ENCODE results near the gene OR2S2.
A peak's percentile ranks its signal among the peaks of the same experiment; 100 is the strongest.
"Not testable (repeated sequence)": the region's sequence is repeated elsewhere in the genome, so short reads cannot be mapped to it uniquely, and the experiment has no call there.

OR2S2 gene

DNA sequence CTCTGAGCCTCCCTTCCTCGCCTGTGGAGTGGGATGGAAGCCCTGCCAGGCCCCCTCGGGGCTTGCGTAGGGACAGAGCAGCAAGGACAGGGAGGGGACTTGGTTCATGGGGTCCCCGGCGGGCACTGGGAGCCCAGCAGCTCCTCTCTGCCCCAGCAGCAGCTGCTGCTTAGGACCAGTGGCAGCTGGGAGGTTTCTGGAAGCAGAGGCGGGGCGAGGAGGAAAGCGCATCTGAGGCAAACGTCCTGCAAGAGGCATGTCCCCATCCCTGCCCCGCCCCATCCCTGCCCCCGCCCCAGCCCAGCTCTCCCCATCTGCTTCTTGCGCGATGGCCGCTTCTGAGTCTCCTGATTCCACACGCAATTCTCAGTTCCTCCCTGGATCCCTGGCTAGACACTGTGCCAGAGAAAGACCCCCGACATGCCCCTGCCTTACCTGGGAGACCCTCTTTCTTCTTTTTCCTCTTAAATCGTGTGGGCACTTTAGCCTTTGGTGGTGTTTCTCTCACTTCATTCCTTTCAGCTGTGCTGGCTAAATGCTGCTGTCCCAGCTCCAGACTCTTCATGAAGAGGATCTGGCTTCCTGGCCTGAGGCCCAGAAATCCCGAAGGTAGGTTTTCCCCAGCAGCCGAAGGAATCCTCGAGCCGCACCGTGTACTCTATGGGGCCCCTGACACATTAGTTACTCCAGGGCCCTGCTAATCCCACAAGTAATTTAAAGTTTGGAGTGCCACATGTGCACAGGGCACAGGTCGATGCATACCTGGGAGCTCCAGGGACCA lies 4.4 kb upstream of the OR2S2 start:
- no peak for DNase-seq (ENCODE audit: low read depth)

DNA sequence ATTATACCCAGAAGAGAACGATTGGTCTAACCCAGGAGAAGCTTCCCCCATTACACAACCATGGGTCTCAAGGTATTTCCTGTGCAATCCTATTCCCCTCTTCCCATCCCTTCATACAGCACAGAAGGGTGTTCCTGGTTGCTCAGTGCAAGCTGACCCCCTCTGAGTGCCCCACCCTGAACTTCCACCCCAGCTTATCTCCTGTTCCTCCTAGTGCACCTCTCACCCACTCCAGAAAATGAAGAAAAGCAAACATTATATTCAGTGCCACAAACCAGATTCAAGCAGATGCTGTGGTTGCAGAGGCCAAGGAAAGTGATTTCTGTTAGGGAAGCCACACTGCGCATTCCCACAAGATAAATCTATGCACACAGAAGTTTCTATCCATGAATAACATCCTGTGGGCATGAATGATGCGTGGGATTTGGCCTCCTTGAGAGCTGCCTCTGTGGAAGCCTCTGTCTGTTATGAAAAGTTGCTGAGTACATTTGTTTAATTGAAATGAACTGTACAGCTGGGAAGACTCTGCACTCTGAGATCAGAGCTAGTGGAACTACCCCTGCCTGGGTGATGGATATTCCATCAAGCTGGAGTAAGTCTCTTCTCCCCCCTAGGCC lies 2.2 kb upstream of the OR2S2 start:
- no peak for DNase-seq (ENCODE audit: low read depth)

DNA sequence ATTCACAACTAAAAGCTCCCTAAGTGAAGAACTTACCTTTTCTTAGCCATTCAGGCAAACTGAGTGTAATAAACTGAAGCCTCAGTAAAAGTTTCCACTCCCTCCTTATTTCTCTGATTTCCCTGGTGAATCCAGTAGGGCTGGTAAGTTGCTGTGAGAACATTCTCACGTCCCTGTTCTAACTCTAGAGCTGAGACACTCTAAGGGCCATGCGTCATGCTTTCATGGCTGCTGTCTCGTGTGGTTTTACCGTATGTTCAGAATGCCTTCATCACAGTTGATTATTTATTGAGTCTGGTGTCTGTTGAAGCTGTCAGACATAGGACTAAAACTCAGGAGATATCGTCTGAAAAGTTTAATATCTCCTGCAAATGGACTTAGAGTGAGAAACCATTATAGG lies 1.3 kb downstream of the OR2S2 start:
- no peak for DNase-seq (ENCODE audit: low read depth)

DNA sequence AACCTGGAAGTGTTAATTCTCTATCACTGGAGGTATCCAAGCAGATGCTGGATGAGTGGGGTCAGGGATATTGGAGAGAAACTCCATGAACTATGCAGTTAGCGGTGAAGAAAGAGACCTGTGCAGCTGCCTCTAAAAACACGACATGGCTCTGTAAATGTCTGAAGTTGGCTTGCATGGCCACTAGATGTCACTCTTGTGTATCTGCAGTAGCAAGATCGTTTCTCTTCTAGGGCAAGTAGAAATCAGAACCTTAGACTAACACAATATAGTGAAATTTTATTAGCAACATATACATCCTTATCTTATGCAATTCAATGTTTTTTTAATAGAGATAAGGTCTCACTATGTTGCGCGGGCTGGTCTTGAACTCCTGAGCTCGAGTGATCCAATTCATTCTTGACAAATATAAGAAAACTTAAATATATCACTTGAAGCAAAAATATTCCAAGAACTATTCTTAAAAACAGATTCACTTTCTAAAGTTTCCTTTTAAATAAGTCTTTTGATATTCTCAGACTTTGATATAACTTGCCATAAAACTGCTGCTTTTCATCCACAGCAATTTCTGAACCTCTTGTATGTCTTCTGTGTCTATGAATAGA lies 2.9 kb downstream of the OR2S2 start:
- DNase-seq (ENCODE audit: low read depth) = no peak

DNA sequence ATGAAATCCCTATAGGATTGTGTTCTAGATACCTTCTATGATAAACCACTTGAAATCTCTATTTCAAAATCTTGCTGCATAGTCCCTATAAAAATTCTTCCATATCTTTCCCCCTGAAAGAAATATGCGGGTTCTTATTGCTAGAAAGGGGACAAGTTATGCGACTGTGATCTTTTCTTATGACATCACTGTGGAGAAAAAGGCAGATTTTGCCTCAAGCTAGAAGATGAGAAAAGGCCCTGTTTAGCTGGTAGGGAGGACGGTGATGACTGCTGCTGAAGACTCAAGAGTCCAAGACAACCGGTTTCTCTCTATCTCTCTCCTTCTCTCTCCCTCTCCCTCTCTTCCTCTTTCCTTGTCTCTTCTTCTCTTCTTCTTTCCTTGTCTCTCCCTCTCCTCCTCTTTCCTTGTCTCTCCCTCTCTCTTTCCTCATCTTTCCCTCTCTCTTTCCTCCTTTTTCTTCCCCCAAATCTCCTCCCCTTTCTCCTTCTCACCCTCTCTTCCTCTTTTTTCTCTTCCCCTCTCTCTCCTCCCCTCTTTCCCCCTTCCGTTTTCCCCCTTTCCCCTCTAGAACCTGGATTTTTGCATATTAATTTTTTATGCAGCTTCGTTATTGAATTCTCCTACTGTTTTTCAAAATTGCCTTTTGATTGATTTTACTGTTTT lies 5.3 kb downstream of the OR2S2 start:
- no peak for DNase-seq (ENCODE audit: low read depth)

DNA sequence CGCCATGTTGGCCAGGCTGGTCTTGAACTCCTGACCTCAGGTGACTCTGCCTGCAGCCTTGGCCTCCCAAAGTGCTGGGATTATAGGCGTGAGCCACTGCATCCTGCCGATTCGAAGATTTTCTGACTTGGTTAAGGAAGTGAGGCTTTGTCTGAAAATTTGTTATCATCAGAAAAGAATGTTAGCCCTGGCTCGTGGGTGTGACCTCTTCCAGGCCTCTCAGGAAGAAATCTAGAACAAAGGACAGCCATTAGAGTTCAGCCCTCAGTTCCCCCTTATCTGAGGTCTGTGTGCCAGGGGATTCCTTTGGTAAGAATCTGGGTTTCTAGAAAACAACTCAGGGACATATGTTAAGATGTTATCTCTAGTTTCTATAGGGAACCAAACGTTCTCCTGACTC lies 6.2 kb downstream of the OR2S2 start:
- no peak for DNase-seq (ENCODE audit: low read depth)

DNA sequence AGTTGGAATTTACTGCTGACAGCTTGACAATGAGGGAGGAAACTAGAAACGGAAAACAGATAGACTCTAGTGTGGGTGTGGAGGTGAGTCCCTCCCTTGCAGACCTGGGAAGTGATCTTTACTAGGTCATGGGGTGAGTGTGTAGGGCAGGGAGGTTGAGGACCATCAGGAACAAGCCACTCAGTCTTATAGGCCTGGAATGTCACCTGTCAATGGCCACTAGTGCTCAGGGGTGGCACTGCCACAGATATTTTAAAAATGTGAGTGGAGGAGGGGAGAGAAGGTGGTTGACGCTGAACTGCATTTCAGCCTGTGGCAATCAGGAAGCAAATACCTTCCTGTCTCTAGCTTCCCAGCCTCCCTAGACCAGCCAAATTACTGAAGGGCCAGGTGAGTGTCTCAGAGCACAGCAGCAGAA lies 9.0 kb downstream of the OR2S2 start:
- DNase-seq (ENCODE audit: low read depth) = no peak

DNA sequence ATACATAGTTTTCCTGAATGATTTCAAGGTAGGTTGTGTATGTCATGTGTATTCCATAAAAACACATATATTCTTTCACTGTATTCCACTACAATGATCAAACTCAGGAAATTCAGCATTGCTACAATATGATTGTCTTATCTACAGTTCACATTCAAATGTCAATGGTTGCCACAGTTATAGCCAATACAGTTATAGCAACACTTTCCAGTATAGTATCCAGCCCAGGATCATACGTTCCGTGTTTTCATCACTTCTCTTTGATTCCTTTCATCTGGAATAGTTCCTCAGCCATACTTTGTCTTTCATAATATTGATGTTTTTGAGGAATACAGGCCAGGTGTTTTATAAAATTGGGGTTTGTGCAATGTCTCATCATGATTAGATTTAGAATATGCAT lies 9.5 kb downstream of the OR2S2 start:
- no peak for DNase-seq (ENCODE audit: low read depth)

DNA sequence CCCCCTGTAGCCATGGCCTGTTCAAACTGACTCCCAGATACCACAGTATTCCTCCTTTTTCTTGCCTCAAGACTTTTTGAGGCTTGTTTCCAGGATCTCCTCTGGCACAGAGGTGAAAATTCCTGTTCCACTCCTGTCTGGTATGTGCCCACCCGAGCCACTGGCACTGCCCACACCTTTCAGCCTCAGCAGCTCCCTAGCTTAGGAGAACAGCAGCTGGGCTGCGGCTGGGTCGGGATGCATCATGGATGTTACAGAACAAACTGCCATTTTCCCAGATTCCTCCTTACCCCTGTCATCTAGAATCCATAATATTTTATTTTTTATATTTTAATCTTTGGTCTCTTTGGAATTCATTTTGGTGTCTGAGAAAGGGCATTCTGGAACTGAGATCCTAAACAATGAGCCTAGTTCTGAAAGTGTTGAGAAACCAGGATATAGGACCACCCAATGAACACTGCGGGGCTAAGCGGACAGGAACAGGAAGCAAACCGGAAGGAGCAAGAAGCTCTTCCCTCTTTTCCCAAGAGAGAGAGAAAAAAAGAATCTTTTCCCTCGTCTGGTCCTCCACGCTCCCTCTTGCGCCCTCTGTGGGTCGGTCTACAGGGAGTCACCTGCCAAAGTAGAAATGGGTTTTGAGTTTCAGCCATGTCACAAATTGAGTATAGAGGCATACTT lies 12.5 kb downstream of the OR2S2 start:
- DNase-seq (ENCODE audit: low read depth) = peak; percentile 50

DNA sequence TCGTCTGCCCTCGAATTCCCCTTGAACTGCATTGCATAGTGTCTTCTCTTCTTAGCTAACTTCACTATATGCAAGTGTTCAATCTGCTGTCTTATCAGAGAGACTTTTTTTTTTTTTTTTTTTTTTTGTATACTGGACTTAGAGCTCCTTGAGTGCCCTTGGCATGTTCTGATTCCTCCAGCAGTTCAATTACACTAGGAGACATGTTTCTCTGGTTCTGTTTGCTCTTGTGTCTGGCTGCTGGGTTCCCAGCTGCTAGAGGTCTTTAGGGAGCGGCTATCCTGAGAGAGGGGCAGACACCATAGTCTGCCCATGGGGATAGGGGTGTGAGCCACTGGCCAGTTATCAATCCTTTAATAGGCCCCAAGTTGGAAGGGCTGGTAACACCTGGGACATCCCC lies 13.1 kb downstream of the OR2S2 start:
- DNase-seq (ENCODE audit: low read depth) = no peak

DNA sequence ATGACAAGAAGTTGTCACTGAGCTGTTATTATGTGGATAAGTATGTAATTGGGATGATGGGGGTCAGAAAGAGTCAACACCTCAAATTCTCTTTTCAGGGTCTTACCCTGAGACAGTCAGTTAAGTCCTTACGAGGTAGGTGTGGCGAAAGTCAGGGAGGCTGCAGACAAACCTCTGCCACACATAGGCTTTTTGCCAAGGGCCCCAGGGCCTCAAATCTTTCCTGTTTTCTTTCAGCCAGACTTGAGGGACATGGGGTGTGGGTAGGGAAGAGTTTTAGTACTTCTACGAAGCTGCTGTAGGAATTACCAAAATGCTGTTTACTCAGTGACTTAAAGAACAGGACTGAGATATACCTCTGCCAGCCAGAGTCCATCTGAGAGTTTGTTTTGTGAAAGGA lies 13.8 kb downstream of the OR2S2 start:
- DNase-seq (ENCODE audit: low read depth) = no peak

DNA sequence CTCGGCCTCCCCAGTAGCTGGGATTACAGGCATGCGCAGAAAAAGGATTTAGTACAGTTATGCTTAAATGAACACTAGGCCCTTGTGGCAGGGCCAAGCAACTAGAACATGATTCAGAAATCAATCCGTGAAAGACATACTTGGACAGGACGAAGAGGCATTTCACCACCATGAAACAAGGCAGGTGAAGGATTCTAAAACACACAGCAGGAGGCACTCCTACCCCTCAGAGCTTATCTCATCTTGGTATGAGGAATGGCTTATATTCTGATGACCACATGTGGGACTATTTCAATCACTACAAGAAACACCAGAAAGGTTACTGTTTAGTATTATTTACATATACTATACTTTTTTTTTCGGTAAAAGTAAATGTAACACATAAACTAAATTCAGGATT lies 15.7 kb downstream of the OR2S2 start:
- no peak for DNase-seq (ENCODE audit: low read depth)

DNA sequence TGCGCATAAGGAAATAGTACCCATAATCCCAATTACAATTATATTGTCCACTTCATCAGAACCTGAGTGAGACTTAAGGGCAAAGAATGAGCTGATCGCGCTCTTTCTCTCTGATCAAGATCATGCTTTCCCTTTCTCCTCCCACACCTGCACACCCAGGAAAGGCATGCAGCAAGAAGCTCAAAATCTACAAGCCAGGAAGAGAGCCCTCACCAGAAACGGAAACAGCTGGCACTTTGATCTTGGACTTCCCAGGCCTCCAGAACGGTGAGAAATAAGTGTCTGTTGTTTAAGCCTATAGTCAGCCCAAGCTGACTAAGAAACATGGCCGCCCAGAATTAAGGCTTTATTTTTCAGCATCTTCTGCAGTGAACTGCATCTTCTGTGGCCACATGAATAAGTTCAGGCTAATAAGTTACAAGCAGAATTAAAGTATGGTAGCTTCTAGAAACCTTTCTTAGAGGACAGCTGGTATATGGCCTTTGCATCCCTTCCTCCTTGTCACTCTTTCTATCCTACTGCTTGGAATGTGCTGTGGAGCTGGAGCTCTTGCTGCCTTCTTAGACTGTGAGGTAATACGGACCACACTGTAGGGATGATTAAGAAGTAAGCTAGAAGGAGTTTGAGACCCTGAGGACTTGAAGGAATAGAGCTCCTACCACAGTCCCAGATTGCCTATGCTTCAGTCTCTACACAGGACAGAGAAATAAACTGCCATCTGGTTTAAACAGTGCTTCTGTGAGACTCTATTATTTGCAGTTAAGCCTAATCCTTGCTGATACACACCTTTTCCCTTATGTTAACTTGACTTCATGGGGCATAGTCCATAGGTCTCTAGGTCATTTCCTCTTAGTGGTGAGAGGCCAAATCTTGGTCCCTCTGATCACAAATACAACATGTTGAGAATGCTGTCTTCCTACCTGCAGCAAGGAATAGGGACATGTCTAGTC lies 17.2 kb downstream of the OR2S2 start:
- DNase-seq (ENCODE audit: low read depth) = no peak

DNA sequence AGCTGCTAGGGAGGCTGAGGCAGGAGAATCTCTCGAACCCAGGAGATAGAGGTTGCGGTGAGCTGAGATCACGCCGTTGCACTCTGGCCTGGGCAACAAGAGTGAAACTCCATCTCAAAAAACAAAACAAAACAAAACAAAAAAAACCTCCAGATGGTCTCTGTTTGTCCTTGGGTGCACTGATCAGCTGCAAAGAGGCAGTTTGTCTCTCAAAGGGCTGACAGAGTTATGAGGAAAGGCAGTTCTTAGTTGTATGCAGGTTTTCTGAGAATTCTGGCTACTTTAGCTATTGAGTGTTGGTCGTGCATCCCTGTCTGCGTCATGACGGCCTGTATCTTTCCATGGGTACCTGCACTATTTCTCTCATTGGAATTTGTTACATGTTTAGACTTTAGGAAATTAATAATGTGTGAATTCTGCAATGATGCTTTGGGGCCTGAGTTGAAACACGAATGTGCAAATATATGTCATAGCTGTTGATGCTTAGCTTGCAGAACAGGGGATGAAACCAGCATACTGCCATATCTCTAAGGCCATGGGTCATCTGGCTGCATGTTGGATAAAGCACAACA lies 18.2 kb downstream of the OR2S2 start:
- DNase-seq (ENCODE audit: low read depth) = no peak

DNA sequence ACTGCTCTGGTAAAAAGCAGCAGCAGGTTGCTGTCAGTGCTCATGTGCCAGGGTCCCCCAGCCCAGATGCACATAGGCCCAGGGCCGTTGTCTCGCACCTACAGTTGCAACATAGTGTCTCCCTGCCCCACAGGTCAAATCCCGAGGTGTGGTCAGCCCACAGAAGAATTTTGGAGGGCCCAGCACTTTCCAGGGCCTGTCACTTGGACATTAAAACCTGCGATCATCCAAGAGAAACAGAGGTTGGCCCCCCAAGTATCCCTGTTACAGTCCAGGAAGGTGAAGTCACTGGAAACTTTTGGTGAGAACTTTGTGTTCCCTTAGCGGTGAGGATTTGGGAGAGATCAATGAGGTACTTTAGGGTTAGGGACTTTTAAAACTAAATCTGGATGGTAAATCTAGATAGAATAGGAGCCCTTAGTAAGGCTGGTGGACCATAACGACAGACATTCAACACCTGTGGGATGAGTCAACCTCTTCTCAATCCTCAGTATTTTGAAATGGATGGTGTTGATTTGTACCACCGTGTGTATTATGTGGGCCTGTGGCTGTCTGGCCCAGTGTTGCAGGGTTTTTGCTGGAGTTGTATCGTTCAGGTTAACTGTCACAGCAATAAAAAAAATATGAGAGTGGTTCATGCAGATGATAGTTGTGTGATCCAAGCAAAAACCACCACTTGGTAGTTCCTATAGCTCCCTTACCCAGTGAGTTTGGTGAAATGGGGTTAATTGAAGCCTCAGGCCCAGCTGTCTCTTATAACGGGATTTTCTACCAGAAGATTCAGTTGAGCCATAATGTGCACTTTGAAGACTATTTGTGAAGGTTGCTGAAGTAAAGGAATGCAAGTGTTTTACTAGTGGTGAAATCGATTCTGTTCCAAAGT lies 19.2 kb downstream of the OR2S2 start:
- no peak for DNase-seq (ENCODE audit: low read depth)

DNA sequence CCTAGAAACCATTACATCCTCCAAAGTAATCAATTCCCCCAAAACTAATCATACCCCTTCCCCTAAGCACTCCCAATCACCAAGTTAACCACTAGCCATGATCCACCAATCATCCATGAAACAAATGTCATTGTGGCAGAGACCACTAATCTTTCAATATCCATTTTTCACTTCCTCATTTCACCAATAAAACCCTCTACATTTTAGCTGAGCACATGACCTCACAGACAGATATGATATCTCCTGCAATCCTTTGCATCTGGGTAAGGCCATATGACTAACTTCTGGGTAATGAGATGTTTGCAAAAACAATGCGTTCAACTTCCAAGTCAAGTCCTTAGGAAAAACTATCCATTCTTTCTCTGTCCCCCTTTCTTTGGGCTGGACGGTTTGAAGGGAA lies 20.7 kb downstream of the OR2S2 start:
- DNase-seq (ENCODE audit: low read depth) = no peak

DNA sequence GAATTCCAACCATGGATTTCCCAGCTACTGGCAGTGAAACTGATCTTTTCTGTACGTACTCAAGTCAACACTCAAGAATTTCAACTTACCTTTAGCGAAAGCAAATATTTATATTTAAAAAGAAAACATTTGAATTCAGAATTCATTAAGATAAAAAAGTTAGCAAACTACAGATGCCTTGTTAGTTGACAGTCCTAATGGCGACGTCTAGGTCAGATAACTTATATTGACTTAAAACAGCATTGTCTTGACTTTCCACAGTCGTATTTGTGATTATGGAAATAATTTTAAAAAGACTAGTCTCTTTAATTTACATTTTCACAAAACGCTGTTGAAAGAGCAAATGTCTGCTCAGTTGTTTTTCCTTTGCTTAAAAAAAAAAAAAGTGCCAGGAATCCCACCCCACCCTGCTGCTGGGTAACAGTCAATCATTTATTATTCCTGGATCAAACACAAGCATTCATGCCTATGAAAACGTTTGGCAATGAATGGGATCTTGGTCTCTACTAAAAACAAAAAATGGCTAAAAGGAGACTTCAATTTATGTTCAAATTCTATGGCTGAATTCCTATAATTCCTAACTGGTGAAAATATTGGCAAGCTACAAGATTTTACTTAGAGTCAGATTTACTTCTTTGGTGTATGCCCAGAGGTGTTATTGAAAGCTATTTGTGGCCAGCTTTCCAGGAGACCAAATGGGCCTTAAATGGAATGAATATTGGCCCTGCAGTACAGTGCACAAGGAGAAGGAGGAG lies 22.0 kb downstream of the OR2S2 start:
- DNase-seq (ENCODE audit: low read depth) = no peak

DNA sequence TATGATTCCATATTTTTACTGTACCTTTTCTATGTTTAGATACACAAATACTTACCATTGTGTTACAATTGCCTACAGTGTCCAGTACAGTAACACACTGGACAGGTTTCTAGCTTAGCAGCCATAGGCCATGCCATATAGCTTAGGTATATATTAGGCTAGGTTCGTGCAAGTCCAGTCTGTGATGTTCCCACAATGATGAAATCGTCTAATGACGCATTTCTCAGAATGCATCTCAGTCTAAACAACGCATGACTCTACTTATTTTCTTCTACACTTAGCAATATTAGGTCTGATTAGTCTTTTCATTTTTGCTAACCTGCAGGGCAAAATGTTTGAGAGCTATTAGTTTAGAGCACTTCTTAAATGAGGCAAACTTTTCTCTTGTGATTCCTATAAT lies 22.7 kb downstream of the OR2S2 start:
- DNase-seq (ENCODE audit: low read depth) = no peak

DNA sequence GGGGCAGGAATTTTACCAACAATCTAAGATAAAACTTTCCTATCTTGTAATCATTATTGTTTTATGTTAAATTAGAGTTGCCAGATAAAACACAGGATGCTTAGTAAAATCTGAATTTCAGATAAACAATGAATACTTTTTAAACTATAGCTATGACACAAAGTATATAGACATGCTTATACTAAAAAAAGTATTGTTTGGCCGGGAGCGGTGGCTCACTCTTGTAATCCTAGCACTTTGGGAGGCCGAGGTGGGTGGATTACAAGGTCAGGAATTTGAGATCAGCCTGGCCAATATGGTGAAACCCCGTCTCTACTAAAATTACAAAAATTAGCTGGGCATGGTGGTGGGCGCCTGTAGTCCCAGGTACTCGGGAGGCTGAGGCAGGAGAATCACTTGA lies 23.9 kb downstream of the OR2S2 start:
- DNase-seq (ENCODE audit: low read depth) = not testable (repeated sequence)
